ENCODE measurements around the gene RPS6KA5.

Gene RPS6KA5

GRCh38 chr14:90938615-90939014 is 121.8 kb downstream of the RPS6KA5 start:
- no peak for DNase-seq (ENCODE audit: low read depth)

GRCh38 chr14:90936757-90937440 is 123.5 kb downstream of the RPS6KA5 start:
- no peak for DNase-seq (ENCODE audit: low read depth)

- peak; percentile 1 for DNase-seq (ENCODE audit: low read depth)
Observed at GRCh38 chr14:90924621-90925340, 135.7 kb downstream of the RPS6KA5 start.

- no peak for DNase-seq (ENCODE audit: low read depth)
Observed at GRCh38 chr14:90922141-90922540, 138.3 kb downstream of the RPS6KA5 start.

GRCh38 chr14:90911121-90911520 is 149.3 kb downstream of the RPS6KA5 start:
- DNase-seq (ENCODE audit: low read depth): peak; percentile 23

- no peak for DNase-seq (ENCODE audit: low read depth)
Observed at GRCh38 chr14:90907178-90907577, 153.3 kb downstream of the RPS6KA5 start.

- no peak for DNase-seq (ENCODE audit: low read depth)
Observed at GRCh38 chr14:90905531-90905930, 154.9 kb downstream of the RPS6KA5 start.

- peak; percentile 62 for DNase-seq (ENCODE audit: low read depth)
Observed at GRCh38 chr14:90903101-90903500, 157.3 kb downstream of the RPS6KA5 start.

- peak; percentile 3 for DNase-seq (ENCODE audit: low read depth)
Observed at GRCh38 chr14:90900476-90901083, 159.9 kb downstream of the RPS6KA5 start.

- DNase-seq (ENCODE audit: low read depth): no peak
Observed at GRCh38 chr14:90897022-90897421, 163.4 kb downstream of the RPS6KA5 start.

- DNase-seq (ENCODE audit: low read depth): no peak
Observed at GRCh38 chr14:90894241-90894640, 166.2 kb downstream of the RPS6KA5 start.

- no peak for DNase-seq (ENCODE audit: low read depth)
Observed at GRCh38 chr14:90893510-90893909, 166.9 kb downstream of the RPS6KA5 start.

GRCh38 chr14:90892970-90893369 is 167.5 kb downstream of the RPS6KA5 start:
- no peak for DNase-seq (ENCODE audit: low read depth)

GRCh38 chr14:90891326-90891725 is 169.1 kb downstream of the RPS6KA5 start:
- no peak for DNase-seq (ENCODE audit: low read depth)

GRCh38 chr14:90890322-90891020 is 170.0 kb downstream of the RPS6KA5 start:
- DNase-seq (ENCODE audit: low read depth): no peak

- DNase-seq (ENCODE audit: low read depth): no peak
Observed at GRCh38 chr14:90886297-90886815, 174.1 kb downstream of the RPS6KA5 start.

- peak; percentile 33 for DNase-seq (ENCODE audit: low read depth)
Observed at GRCh38 chr14:90883782-90884181, 176.7 kb downstream of the RPS6KA5 start.

GRCh38 chr14:90883197-90883596 is 177.2 kb downstream of the RPS6KA5 start:
- DNase-seq (ENCODE audit: low read depth): no peak

GRCh38 chr14:90880282-90880681 is 180.2 kb downstream of the RPS6KA5 start:
- no peak for DNase-seq (ENCODE audit: low read depth)

GRCh38 chr14:90874599-90874998 is 185.8 kb downstream of the RPS6KA5 start:
- DNase-seq (ENCODE audit: low read depth): no peak

- peak; percentile 27 for DNase-seq (ENCODE audit: low read depth)
Observed at GRCh38 chr14:90871605-90872233, 188.7 kb downstream of the RPS6KA5 start.

All from EH (cell line).